ENCODE measurements around the gene CASQ2. TPM values are rescaled to one million over a fixed set of nuclear protein-coding genes. Genes with fewer than 3 reads are reported as not detected.

The CASQ2 gene
- total RNA-seq, 1 donor from 2014 or later: not detected

GRCh38 chr1:115802416-115802815 is 33.9 kb upstream of the CASQ2 start:
- Mint-ChIP-seq H3K36me3 (ENCODE audit: low read depth) (peaks cover 1% of the 10 kb centered on the region), H3K4me1 (ENCODE audit: low read depth) (no peaks in the 10 kb centered on the region), H3K9me3 (ENCODE audit: low read depth) (peaks cover 3% of the 10 kb centered on the region), H3K27me3 (ENCODE audit: low read depth) (peaks cover 51% of the 10 kb centered on the region), H3K4me3 (ENCODE audit: unreplicated experiment) (no peak overlapping the region), H3K27ac (ENCODE audit: unreplicated experiment) (no peak overlapping the region)
- no peak for DNase-seq (ENCODE audit: low spot score)
- TF ChIP-seq, protein P1, sequence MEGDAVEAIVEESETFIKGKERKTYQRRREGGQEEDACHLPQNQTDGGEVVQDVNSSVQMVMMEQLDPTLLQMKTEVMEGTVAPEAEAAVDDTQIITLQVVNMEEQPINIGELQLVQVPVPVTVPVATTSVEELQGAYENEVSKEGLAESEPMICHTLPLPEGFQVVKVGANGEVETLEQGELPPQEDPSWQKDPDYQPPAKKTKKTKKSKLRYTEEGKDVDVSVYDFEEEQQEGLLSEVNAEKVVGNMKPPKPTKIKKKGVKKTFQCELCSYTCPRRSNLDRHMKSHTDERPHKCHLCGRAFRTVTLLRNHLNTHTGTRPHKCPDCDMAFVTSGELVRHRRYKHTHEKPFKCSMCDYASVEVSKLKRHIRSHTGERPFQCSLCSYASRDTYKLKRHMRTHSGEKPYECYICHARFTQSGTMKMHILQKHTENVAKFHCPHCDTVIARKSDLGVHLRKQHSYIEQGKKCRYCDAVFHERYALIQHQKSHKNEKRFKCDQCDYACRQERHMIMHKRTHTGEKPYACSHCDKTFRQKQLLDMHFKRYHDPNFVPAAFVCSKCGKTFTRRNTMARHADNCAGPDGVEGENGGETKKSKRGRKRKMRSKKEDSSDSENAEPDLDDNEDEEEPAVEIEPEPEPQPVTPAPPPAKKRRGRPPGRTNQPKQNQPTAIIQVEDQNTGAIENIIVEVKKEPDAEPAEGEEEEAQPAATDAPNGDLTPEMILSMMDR (IDR thresholded peaks at IDR 0.05): no peak

GRCh38 chr1:115797486-115797885 is 29.0 kb upstream of the CASQ2 start:
- no peaks in the 10 kb centered on the region for H3K4me1 Mint-ChIP-seq (ENCODE audit: low read depth)
- no peak for DNase-seq (ENCODE audit: low spot score)
- no peak overlapping the region for H3K27ac Mint-ChIP-seq (ENCODE audit: unreplicated experiment)
- H3K4me3 Mint-ChIP-seq (ENCODE audit: unreplicated experiment): no peak overlapping the region
- no peaks in the 10 kb centered on the region for H3K9me3 Mint-ChIP-seq (ENCODE audit: low read depth)
- peaks cover 59% of the 10 kb centered on the region for H3K27me3 Mint-ChIP-seq (ENCODE audit: low read depth)
- TF ChIP-seq, protein P1 (IDR thresholded peaks at IDR 0.05): no peak
- no peaks in the 10 kb centered on the region for H3K36me3 Mint-ChIP-seq (ENCODE audit: low read depth)

GRCh38 chr1:115796897-115797296 is 28.4 kb upstream of the CASQ2 start:
- H3K27me3 Mint-ChIP-seq (ENCODE audit: low read depth): peaks cover 60% of the 10 kb centered on the region
- H3K36me3 Mint-ChIP-seq (ENCODE audit: low read depth): no peaks in the 10 kb centered on the region
- no peak overlapping the region for H3K4me3 Mint-ChIP-seq (ENCODE audit: unreplicated experiment)
- H3K27ac Mint-ChIP-seq (ENCODE audit: unreplicated experiment): no peak overlapping the region
- H3K9me3 Mint-ChIP-seq (ENCODE audit: low read depth): no peaks in the 10 kb centered on the region
- no peak for DNase-seq (ENCODE audit: low spot score)
- no peaks in the 10 kb centered on the region for H3K4me1 Mint-ChIP-seq (ENCODE audit: low read depth)
- TF ChIP-seq, protein P1 (IDR thresholded peaks at IDR 0.05): no peak

GRCh38 chr1:115796036-115796435 is 27.5 kb upstream of the CASQ2 start:
- Mint-ChIP-seq H3K9me3 (ENCODE audit: low read depth) (no peaks in the 10 kb centered on the region), H3K36me3 (ENCODE audit: low read depth) (no peaks in the 10 kb centered on the region), H3K27ac (ENCODE audit: unreplicated experiment) (no peak overlapping the region), H3K4me3 (ENCODE audit: unreplicated experiment) (no peak overlapping the region), H3K27me3 (ENCODE audit: low read depth) (peaks cover 63% of the 10 kb centered on the region), H3K4me1 (ENCODE audit: low read depth) (no peaks in the 10 kb centered on the region)
- no peak for DNase-seq (ENCODE audit: low spot score)
- TF ChIP-seq, protein P1 (IDR thresholded peaks at IDR 0.05): no peak

GRCh38 chr1:115794976-115795639 is 26.6 kb upstream of the CASQ2 start:
- no peak overlapping the region for H3K27ac Mint-ChIP-seq (ENCODE audit: unreplicated experiment)
- no peaks in the 10 kb centered on the region for H3K36me3 Mint-ChIP-seq (ENCODE audit: low read depth)
- peaks cover 64% of the 10 kb centered on the region for H3K27me3 Mint-ChIP-seq (ENCODE audit: low read depth)
- no peak for DNase-seq (ENCODE audit: low spot score)
- no peaks in the 10 kb centered on the region for H3K4me1 Mint-ChIP-seq (ENCODE audit: low read depth)
- no peak overlapping the region for H3K4me3 Mint-ChIP-seq (ENCODE audit: unreplicated experiment)
- H3K9me3 Mint-ChIP-seq (ENCODE audit: low read depth): no peaks in the 10 kb centered on the region
- TF ChIP-seq, protein P1 (IDR thresholded peaks at IDR 0.05): no peak
